Measurements from ENCODE around the gene DNAJC10.

The DNAJC10 gene

GRCh38 chr2:182804128-182804527, 88.1 kb downstream of the DNAJC10 start:
- no peak for DNase-seq

GRCh38 chr2:182807319-182807718, 91.3 kb downstream of the DNAJC10 start:
- no peak for DNase-seq

- DNase-seq = no peak
Observed at GRCh38 chr2:182810087-182810486, 94.0 kb downstream of the DNAJC10 start.

- no peak for DNase-seq
Observed at GRCh38 chr2:182814380-182814779, 98.3 kb downstream of the DNAJC10 start.

GRCh38 chr2:182814804-182815203, 98.7 kb downstream of the DNAJC10 start:
- no peak for DNase-seq

GRCh38 chr2:182816866-182817265, 100.8 kb downstream of the DNAJC10 start:
- no peak for DNase-seq

DNA sequence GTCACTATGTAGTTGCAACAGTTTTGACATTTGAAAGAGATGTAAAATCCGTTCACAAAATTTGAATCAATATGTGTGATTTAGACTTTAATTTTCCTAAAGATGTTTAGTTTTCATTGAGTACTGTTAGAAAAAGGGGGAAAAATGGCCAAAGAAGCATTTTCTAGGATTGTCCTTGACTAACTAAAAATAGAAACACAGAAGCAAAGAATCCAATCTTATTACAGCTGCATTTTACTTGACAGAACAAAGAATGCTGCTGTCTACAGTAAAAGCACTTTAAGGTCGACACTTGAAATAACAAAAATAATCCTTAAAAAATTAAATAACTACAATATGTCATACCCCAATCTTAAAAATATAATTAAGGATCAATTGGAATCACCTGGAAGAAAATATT, 101.5 kb downstream of the DNAJC10 start:
- no peak for DNase-seq

- no peak for DNase-seq
Observed at GRCh38 chr2:182818501-182818900, 102.4 kb downstream of the DNAJC10 start.

GRCh38 chr2:182818925-182819324, 102.9 kb downstream of the DNAJC10 start:
- no peak for DNase-seq

DNA sequence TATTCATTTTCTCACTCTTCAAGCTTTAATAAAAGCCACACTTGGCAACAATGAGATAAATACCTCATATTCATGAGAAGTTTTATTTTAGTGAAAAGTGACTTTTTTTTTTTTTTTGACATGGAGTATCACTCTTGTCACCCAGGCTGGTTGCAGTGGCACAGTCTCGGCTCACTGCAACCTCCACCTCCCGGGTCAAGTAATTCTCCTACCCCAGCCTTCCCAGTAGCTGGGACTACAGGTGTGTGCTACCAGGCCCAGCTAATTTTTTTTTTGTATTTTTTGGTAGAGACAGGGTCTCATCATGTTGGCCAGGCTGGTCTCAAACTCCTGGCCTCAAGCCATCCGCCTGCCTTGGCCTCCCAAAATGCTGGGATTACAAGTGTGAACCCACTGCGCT, 103.4 kb downstream of the DNAJC10 start:
- DNase-seq = no peak

GRCh38 chr2:182821182-182821581, 105.1 kb downstream of the DNAJC10 start:
- no peak for DNase-seq

DNA sequence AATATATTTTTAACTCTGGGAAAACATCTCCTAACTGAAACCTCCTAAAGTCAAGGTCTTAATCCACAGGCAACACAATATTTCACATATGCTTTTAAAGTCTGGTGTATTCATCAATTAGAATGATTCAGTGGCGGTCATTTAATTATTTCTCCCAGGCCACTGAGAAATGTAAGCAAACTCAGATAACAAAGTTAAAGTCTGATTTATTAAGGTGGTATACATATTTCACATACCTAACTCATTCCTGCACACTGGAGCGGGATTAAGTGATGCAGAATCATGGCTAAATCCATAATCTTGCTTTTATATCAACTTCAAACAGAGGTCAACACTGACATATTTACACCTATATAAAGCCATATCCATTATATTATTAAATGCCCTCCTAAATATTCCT, 106.7 kb downstream of the DNAJC10 start:
- no peak for DNase-seq

DNA sequence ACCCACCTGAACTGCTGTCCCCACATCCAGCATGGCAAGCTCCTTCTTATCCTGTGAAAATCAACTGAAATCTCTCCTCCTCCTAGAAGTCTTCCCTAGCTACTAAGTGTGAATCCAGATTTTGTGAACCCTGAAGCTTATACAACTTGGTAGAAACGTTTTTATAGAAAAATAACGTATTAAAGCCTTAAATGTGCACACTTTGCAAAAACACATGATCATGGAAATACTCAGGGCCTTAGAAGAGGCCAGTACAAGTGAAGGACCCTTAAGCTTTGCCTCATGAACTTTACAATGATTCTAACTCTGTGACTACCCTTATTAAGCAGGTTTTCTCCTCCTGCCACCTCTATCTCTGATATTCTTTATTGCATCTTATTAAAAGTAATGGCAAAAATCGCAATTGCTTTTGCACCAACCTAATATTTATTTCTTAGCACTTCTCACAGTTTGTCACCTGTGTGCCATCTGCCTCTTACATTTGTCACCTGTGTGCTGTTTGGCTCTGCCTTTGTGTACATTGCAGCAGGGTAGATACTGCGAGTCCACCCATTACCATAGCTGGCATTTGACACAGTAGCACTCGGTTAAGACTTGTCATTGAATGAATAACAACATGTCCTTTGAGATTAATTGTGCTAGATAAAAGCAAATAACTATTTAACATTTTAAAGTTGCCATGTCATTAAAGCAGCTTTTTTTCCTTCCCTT, 108.2 kb downstream of the DNAJC10 start:
- DNase-seq = no peak

GRCh38 chr2:182824767-182825158, 108.7 kb downstream of the DNAJC10 start:
- DNase-seq = no peak

DNA sequence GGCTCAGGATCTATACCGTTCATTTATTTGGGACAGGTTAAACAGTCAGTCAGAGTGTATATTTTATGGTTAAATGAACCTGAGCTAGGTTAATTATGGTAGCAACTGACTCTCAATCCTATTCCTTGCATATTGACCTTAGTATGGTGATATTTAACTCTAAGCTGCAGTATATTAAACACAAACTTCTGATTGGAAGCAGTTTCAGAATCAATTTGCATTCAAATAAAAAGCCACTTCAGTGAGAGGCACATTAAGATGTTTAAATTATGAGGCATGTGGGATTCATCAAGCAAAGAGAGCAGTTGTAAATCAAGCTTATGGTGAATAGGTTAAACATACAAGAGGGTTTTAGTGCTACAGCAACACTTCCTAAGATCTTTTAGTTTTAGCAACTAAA, 110.0 kb downstream of the DNAJC10 start:
- no peak for DNase-seq

DNA sequence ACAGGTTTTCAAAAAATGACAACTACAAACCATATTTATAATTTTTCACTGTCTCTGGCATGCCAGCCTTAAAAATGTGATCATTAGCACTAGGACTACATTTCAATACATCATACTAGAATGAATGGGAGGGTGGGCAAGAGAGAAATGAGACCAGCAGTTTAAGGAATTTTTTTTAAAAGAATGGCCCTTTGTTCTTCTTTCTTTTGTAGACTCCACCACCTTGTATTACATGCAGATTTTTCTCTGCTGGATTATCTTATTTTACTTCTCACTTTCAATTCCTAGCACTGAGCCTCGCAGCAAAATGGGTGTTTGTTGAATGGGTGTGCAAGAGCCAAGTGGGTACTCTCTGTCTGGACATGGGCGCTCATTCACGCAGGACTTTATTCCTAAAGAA, 110.4 kb downstream of the DNAJC10 start:
- no peak for DNase-seq

DNA sequence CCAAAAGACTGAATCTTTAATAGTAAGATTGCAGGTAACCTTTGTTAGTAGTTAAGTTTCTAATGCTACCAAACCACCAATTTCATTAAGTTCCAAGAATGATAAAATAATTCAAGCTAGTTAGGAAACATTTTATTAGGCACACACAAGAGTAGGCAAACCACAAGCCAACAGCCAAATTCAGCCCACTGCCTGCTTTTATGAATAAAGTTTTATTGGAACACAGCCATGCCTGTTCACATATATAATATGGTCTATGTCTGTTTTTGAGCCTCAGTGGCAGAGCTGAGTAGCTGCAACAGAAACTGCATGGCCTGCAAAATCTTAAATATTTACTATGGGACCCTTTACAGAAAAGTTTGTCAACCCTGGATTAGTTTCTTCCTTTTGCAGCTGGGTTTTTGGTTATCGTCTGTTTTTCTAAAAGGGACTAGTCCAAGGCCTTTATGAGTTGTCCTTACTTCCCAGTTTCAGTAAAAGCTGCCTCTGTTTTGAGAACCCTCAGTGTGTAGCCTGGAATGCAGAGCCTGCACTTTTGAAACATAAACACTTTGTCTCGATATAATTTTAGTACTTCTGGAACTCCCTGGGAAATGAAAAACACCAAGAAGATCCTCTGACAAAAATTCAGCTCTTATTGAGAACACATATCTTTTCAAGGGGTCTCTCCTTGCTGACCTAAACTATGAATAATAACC, 111.3 kb downstream of the DNAJC10 start:
- DNase-seq = no peak

- no peak for DNase-seq
Observed at GRCh38 chr2:182831101-182831500, 115.0 kb downstream of the DNAJC10 start.

DNA sequence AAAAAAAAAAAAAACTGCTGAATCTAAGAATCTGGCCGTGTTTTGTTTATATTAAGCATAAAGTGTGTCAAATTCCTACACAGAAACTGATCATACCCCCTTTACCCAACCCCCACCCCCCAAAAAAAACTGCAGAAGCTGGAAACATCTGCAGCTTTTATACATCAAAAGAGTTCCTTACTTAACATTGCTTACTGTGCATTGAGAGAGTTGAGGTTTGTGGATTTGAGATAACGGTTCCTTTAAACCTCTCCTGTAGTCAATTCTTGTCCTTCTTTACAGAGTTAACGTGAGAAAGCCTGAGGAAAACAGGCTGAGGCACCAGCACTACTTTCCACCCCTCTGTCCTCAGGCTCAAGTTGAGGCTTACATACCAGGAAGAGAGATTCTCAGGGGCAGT, 115.9 kb downstream of the DNAJC10 start:
- no peak for DNase-seq

DNA sequence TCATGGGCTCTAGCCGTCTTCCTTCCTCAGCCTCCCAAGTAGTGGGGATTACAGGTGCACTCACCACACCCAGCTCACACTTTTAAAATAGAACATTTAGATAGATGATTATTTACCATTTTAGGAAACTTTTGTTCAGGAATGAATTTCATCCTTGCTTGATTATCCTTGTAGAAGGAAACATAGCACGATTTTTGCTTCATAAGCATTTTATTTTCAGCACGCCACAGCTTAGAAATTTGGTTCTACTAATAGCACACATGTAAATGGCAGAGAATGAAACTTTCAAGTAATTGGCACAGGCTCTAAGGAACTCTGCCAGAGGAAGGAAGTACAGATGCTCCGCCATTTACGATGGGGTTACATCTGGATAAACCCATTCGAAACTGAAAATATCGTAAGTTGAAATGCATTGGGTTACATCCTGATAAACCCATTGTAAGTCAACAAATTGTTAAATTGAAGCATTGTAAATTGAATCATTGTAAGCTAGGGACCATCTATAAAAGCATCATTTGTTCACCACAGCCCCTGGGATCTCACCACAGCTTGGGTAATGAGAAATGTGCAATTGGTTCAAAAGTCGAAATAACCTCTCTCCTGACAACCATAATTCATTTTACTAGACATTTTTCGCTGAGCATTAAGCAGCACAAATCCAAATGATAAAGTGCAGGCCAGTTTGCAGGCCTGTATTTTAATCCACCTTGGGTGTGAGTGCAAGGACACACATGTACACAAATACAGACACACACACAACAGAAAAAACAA, 117.2 kb downstream of the DNAJC10 start:
- no peak for DNase-seq

- no peak for DNase-seq
Observed at GRCh38 chr2:182834293-182834692, 118.2 kb downstream of the DNAJC10 start.

DNA sequence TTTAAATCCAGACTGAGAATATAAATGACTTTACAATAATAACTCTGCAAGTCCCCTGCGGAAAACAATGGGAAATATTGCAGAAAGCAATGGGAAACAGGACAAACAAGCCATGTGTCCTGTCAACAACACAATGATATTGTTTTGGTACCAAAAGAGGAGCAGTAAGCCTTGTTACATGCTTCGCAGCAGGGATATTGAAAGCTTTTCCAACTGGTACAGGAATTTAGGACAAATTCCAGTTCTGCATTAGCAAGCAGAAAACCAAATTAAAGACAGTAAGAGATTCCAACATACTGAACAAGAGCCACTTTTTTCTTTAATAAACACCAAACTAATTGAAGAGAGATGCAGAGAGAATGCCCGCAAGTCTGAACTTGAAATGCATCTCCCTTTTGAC, 120.4 kb downstream of the DNAJC10 start:
- no peak for DNase-seq

Data from hematopoietic multipotent progenitor cell treated with erythropoietin and hydrocortisone succinate and interleukin-3 and kit ligand, for 4 days (in vitro differentiated cells).